ENCODE results near the gene RPGR.

The RPGR gene

DNA sequence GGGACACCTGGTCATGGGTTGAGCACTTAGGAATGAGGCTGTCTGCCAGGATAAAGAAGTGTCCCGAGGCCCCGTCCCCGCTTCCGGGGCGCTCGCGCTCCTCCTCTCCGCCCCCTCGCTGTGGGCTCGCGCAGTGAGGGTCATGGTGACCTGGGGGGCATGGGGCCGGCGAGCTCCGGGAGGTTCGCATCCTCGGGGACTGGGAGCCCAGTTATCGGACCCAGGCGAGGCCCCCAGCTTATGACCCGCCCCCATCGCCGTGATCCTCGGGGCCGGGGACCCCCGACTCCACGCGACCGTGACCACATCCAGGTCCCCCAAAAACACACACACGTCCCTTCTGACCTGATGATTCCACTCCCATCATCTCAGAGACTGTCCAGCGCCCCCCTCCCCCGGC is 71.3 kb downstream of the RPGR start:
- DNase-seq (ENCODE audit: low spot score): no peak

DNA sequence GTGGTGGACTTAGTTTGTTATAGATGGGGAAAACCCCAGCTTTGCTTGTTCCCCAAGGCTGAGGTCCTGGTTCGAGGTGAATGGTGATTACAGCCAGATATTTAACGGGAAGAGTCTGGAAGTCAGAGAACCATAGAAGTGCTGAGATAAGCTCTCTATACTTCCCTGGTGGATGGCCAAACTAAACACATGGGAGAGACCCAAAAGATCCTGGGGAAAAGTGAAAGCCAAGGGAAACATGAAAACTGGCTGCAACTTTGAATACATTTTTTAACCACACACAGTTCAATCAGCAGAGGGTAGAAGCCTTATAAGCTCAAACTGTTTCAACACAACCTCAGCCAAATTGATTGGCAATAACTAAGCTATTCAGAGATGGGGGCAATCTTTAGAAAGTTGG is 77.3 kb downstream of the RPGR start:
- DNase-seq (ENCODE audit: low spot score): no peak

- DNase-seq (ENCODE audit: low spot score): no peak
Observed at GRCh38 chrX:38247051-38247450, 80.3 kb downstream of the RPGR start.

DNA sequence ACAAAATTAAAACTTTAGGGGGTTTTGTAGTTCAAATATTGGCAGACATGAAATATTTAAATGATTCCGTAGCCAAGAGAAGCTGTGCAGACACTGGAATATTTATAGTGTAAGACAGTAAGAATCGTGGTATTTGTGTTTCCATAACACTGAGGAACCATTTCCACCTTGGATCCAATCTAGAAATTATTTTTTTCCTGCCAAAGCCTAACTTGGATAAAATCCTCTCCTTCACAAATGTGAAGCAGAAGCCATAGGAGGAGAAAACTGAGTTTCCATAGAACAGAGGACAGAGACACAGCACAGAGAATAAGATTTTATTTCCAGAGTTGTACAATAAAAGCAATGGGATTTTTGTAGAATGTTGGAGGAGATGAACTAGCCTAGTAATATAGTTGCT is 86.8 kb downstream of the RPGR start:
- DNase-seq (ENCODE audit: low spot score): no peak

GRCh38 chrX:38236901-38237615 is 90.3 kb downstream of the RPGR start:
- DNase-seq (ENCODE audit: low spot score): no peak

GRCh38 chrX:38233891-38234667 is 93.2 kb downstream of the RPGR start:
- no peak for DNase-seq (ENCODE audit: low spot score)

- DNase-seq (ENCODE audit: low spot score): no peak
Observed at GRCh38 chrX:38232079-38232686, 95.1 kb downstream of the RPGR start.

- DNase-seq (ENCODE audit: low spot score): no peak
Observed at GRCh38 chrX:38225093-38225492, 102.2 kb downstream of the RPGR start.

DNA sequence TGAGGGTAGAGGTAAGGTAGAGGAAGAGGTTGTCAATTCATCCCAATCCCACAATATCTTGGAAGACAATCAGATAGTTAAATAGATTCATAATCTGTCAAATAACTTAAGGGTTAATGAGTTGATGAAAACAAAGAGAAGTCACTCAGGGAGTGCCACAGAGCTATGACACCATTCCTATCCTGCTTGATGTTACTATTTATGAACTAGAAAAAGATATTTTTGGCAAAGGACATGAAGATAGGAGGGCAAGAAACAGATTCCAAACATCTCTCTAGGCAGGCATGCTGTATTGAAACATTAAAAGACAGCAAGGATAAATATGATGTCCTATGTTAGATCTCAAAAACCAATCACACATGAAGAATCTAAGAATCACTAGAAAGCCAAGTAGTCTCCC is 103.1 kb downstream of the RPGR start:
- no peak for DNase-seq (ENCODE audit: low spot score)

DNA sequence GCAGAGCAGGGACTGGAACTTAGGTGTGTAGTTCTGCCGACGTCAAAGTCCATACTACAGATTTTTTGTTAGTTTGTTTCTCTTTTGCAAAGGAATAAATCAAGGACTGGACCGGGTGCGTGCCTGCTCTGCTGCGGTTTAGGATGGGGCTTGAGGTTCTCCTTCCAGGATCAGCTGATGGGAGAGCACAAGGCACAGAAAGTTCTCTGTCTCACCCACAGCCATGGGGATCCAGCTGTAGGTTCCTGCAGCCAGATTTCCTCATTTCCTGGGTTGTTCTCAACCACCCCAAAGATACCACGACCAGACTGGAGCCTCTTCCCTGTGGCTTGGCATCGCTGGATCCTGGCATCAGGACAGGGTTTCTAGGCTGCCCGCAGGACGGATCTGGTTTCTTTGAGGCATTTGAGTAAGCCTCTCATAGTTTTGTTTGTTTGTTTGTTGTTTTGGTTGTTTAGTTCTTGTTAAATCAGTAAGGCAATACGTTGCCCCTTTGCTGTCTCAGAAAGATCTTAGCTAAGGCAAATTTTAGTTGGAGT is 105.8 kb downstream of the RPGR start:
- DNase-seq (ENCODE audit: low spot score): no peak

DNA sequence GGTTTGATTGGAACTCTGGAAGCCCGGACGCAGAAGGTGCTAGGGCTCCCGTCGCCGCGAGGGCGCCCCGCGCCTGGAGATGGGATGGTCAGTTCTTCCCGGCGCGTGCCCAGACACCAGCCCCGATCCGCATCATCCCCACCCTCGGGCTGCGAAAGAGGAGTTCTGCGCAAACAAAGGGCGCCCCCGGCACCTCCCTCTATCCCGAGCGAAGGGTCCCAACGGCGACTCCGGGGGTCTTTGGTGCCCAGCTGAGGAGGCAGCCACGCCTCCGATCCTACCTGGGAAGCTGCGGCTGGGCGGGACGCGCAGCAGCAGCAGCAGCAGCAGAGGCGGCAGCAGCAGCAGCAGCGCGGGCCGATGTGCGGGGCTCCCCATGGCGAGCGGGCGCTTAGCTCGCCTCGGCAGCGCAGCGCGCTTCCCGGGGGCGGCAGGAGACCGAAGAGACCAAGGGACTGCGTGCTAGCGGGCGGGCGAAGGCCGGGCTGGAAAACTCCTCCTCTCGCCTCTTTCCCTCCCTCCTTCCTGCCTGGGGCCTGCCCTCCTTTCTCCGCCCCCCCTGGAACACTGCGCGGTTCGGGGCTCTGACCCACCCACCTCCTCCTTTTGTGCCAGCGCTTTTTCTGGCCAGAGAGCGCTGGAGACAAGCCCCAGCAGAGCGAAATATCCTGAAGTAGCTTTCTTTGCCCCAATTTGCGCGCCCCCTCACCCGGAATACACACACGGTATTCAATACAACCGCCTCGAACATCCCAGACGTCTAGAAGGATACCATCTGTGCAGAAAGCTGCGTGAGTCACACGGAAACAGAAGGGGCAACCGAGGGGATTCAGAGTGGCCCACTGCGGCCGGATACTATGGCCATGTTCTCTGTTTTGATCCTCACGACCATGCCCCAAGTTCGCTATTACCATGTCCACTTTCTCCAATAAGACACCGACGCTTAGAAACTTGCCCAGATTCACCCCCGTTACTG is 106.6 kb downstream of the RPGR start, which contains the start of gene SRPX:
Gene SRPX (minus strand): TSS at position 457 of the 976 bp plus-strand sequence. CDS start 79 bp downstream, at position 378.
- peak; percentile 41 for DNase-seq (ENCODE audit: low spot score)

DNA sequence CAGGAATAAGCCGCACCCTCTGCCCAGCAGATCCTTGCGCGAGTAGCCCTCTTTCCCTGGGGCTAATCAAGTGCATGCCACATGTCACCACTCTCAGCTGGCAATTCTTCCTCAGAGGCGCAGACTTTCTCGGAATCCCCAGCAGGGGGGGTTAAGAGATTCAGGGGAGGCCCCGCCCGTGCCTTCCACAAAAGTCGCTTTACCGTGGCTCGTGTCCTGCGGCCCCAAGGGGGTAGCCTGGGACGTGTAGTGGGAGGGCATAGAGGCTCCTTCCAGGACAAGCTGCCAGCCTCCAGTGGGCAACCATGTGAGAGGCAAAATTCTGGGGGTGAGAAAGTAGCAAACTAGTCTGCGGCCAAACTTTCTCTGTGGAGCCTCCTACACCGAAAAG is 107.3 kb downstream of the RPGR start:
- DNase-seq (ENCODE audit: low spot score): peak; percentile 39

Measured in D341Med (cell line).